Esophagus muscularis mucosa (tissue), 4 donors: ENCODE results near the gene MTHFR. TPM values are rescaled to one million over a fixed set of nuclear protein-coding genes. Genes with fewer than 3 reads are reported as not detected.
A peak's percentile ranks its signal among the peaks of the same experiment; 100 is the strongest.

ENCODE experiments used
- DNase-seq: peaks from one replicate; pipeline ENCODE4 v3.0.0-alpha.2; 2017; ENCODE audit errors: extremely low spot score
- H3K27ac ChIP-seq, 4 donors: fragments of 200-600 bp; sonication (generic); replicated peaks in 1 of 4; 1 replicate in 3 of 4; 2 replicates in 1 of 4; pipeline ENCODE4 v1.5.1; 2016 to 2019; ENCODE audit warnings: mild to moderate bottlenecking in 1 of 4
- H3K27me3 ChIP-seq, 4 donors: fragments of 200-600 bp; sonication (generic); one replicate each; pipeline versions ENCODE4 v1.5.1 to v1.6.0; 2016 to 2019
- H3K36me3 ChIP-seq, 4 donors: fragments of 200-600 bp; sonication (generic); one replicate each; pipeline ENCODE4 v1.5.1; 2016 to 2019
- H3K4me1 ChIP-seq, 4 donors: fragments of 200-600 bp; sonication (generic); one replicate each; pipeline ENCODE4 v1.5.1; 2016 to 2019
- H3K4me3 ChIP-seq, 4 donors: fragments of 200-600 bp; sonication (generic); 1 replicate in 2 of 4; 2 replicates in 2 of 4; pipeline ENCODE4 v1.5.1; 2016 to 2019; ENCODE audit warnings: mild to moderate bottlenecking in 4 of 4, moderate library complexity in 1 of 4
- H3K9me3 ChIP-seq, 4 donors: fragments of 200-600 bp; sonication (generic); 1 replicate in 3 of 4; 2 replicates in 1 of 4; pipeline ENCODE4 v1.5.1; 2016 to 2019
- EP300 ChIP-seq: sonication (generic); formaldehyde crosslinking; IDR thresholded peaks from one replicate; pipeline ENCODE4 v1.6.1; 2017; ENCODE audit warnings: antibody characterized with exemption
- POLR2A ChIP-seq: fragments of 450-650 bp; IDR thresholded peaks from one replicate; pipeline ENCODE4 v1.6.1; 2017; ENCODE audit warnings: antibody characterized with exemption, moderate library complexity, mild to moderate bottlenecking, low read depth
- POLR2AphosphoS5 ChIP-seq, 2 donors: sonication (generic); formaldehyde crosslinking; IDR thresholded peaks; one replicate each; pipeline ENCODE4 v1.6.1; 2017; ENCODE audit warnings: antibody characterized with exemption in 2 of 2
- WGBS: methylation state at CpG from one replicate; pipeline ENCODE4 v1.1.5; 2018; 5-methylcytosine and 5-hydroxymethylcytosine counted together
- intact Hi-C: fragments of 100-400 bp; cut with DNase I; formaldehyde crosslinking; loops from one replicate; pipeline ENCODE4 v1.15.1; 2023
- total RNA-seq, 4 donors: library from RNA; depleted of rRNA; stranded (reverse); fragments of >200 nt; gene quantifications; one replicate each; pipeline versions ENCODE4 v1.1.0 to v1.2.1, GENCODE V29; 2016
- TF ChIP-seq, protein P1 (sequence below), 3 experiments: fragments of 200-600 bp in 2 of 3; fragments of 450-650 bp in 1 of 3; sonication (generic) in 2 of 3; IDR thresholded peaks; one replicate each; pipeline ENCODE4 v1.5.1; 2017 to 2019; ENCODE audit warnings: antibody characterized with exemption in 3 of 3, mild to moderate bottlenecking in 2 of 3, moderate library complexity in 1 of 3

MTHFR gene
- total RNA-seq, 4 donors from 2014 or later, result 23.4 to 38.6 (median 26.8) TPM

DNA sequence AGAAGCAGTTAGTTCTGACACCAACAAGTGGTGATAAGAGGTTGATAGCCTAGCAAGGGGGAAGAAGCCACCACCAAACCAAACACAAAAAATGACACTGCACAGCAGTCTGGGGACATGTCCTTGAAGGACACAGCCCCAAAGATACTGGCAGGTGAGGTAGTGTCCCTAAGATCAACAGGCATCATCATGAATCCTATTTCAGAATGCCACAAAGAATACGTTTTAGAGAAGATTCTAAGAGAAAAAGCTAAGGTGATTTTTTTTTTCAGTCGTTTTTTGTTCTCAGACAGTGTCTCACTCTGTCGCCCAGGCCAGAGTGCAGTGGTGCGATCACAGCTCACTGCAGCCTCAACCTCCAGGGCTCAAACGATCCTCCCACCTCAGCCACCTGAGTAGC lies 19.6 kb downstream of the MTHFR start:
- TF ChIP-seq, protein P1, sequence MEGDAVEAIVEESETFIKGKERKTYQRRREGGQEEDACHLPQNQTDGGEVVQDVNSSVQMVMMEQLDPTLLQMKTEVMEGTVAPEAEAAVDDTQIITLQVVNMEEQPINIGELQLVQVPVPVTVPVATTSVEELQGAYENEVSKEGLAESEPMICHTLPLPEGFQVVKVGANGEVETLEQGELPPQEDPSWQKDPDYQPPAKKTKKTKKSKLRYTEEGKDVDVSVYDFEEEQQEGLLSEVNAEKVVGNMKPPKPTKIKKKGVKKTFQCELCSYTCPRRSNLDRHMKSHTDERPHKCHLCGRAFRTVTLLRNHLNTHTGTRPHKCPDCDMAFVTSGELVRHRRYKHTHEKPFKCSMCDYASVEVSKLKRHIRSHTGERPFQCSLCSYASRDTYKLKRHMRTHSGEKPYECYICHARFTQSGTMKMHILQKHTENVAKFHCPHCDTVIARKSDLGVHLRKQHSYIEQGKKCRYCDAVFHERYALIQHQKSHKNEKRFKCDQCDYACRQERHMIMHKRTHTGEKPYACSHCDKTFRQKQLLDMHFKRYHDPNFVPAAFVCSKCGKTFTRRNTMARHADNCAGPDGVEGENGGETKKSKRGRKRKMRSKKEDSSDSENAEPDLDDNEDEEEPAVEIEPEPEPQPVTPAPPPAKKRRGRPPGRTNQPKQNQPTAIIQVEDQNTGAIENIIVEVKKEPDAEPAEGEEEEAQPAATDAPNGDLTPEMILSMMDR (IDR thresholded peaks at IDR 0.05), result no peak
- no peak for TF ChIP-seq POLR2A
- no peak for TF ChIP-seq POLR2AphosphoS5 (IDR thresholded peaks at IDR 0.05)

DNA sequence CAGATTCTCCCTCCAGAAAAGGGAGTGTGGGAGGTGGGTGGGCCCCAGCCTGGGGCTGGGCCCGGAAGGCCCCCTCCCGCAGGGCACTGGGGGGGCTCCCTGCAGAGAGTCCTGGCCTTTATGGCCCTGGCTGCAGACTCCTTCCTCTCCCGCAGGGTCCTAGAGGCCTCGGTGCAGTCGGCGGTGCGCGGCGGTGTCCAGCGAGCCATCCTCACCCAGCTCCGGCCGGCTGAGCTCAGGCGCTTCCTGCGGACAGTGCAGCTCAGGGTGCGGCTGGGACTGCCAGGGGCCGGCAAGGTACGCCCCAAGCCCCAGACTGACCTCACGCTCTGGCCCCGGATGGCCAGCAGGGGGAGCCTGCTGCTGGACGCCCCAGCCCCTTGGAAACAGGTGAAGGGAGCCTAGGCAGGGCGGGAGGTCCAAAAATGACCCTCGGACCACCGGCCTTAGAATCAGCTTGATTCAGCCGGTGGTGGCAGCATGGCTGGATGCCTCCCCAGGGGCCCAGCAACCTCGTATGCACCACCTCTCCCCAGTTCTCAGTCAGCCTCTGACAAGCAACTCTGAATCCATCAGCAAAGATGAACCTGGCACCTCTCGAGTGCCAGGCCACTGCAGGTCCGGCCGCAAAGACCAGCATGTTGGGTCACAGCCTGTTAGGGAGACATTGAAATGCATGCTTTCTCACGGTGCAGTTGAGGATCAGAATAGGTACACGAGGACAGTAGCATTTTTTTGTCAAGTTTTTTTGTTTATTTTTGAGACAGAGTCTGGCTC lies 20.6 kb downstream of the MTHFR start:
- DNase-seq, result no peak
- 22% methylated on average over 6 of the region's 30 CpGs for WGBS
- Histone ChIP-seq H3K27ac (peak overlapping the region; percentile 47 to 57 (median 48)), H3K4me3 (peak overlapping the region; percentile 34 to 52 (median 40)), H3K9me3 (no peaks in the 10 kb centered on the region), H3K4me1 (peaks cover 53 to 60% (median 59%) of the 10 kb centered on the region in 4 donors), H3K36me3 (peaks cover 0 to 8% (median 0%) of the 10 kb centered on the region in 4 donors), H3K27me3 (no peaks in the 10 kb centered on the region)
- TF ChIP-seq EP300 (no peak), POLR2AphosphoS5 (IDR thresholded peaks at IDR 0.05) (peak; percentile 56 to 63), POLR2A (no peak)
- TF ChIP-seq, protein P1 (IDR thresholded peaks at IDR 0.05), result peak; percentile 77 to 92 (median 78)
- intact Hi-C loops, result loop anchor here (5.0 kb wide), 1 partner anchor 48 kb away; the partner anchor contains the start of gene AGTRAP

More for the DNA sequence above, 19.6 kb downstream of the MTHFR start:
- intact Hi-C loops, result loop anchor here (5.0 kb wide), 1 partner anchor 49 kb away; the partner anchor contains the start of gene AGTRAP
- WGBS, result 71% methylated on average over 5 of the region's 5 CpGs
- H3K4me3 ChIP-seq, result no peak overlapping the region
- no peak for DNase-seq
- H3K9me3 ChIP-seq, result no peaks in the 10 kb centered on the region
- H3K4me1 ChIP-seq, result peaks cover 63 to 70% (median 67%) of the 10 kb centered on the region in 4 donors
- H3K27me3 ChIP-seq, result no peaks in the 10 kb centered on the region
- H3K36me3 ChIP-seq, result peaks cover 0 to 8% (median 0%) of the 10 kb centered on the region in 4 donors
- peak overlapping the region in 2 of 4 donors; percentile 87 to 90 for H3K27ac ChIP-seq

GRCh38 chr1:11784256-11784992 lies 21.3 kb downstream of the MTHFR start:
- intact Hi-C loops, result no loop called here
- Histone ChIP-seq H3K4me1 (peaks cover 45 to 53% (median 51%) of the 10 kb centered on the region in 4 donors), H3K36me3 (peaks cover 0 to 1% (median 0%) of the 10 kb centered on the region in 4 donors), H3K27ac (peak overlapping the region; percentile 47 to 57 (median 48)), H3K27me3 (no peaks in the 10 kb centered on the region), H3K9me3 (no peaks in the 10 kb centered on the region), H3K4me3 (peak overlapping the region; percentile 34 to 52 (median 40))
- DNase-seq, result no peak
- WGBS, result 74% methylated on average over 19 of the region's 21 CpGs
- no peak for TF ChIP-seq EP300
- TF ChIP-seq, protein P1 (IDR thresholded peaks at IDR 0.05), result no peak
- no peak for TF ChIP-seq POLR2A
- TF ChIP-seq POLR2AphosphoS5 (IDR thresholded peaks at IDR 0.05), result no peak

GRCh38 chr1:11783556-11783955 lies 22.2 kb downstream of the MTHFR start:
- DNase-seq, result no peak
- intact Hi-C loops, result no loop called here
- WGBS, result 90% methylated on average over 6 of the region's 6 CpGs

More at GRCh38 chr1:11783556-11783955, 22.2 kb downstream of the MTHFR start:
- H3K27ac ChIP-seq, result no peak overlapping the region
- no peak overlapping the region for H3K4me3 ChIP-seq
- H3K36me3 ChIP-seq, result no peaks in the 10 kb centered on the region
- H3K9me3 ChIP-seq, result no peaks in the 10 kb centered on the region
- H3K4me1 ChIP-seq, result peaks cover 36 to 44% (median 42%) of the 10 kb centered on the region in 4 donors
- H3K27me3 ChIP-seq, result no peaks in the 10 kb centered on the region
- TF ChIP-seq POLR2A (no peak), EP300 (no peak), POLR2AphosphoS5 (IDR thresholded peaks at IDR 0.05) (no peak)
- TF ChIP-seq, protein P1 (IDR thresholded peaks at IDR 0.05), result no peak
